Brain microvascular endothelial cell (primary cell): ENCODE measurements around the gene CLASP1.
"Not testable (repeated sequence)": the region's sequence is repeated elsewhere in the genome, so short reads cannot be mapped to it uniquely, and the experiment has no call there.

Experiments
- DNase-seq: peaks from one replicate; pipeline ENCODE4 v3.0.0-alpha.2; 2020
- H3K27ac ChIP-seq: fragments of 250-450 bp; sonication (Bioruptor Pico); 2 replicates; pipeline ENCODE4 v1.5.1; 2020; ENCODE audit warnings: mild to moderate bottlenecking, moderate library complexity
- H3K27me3 ChIP-seq: fragments of 250-450 bp; sonication (Bioruptor Pico); replicated peaks from 2 replicates; pipeline ENCODE4 v1.5.1; 2020; ENCODE audit warnings: mild to moderate bottlenecking
- H3K36me3 ChIP-seq: fragments of 250-450 bp; sonication (Bioruptor Pico); replicated peaks from 2 replicates; pipeline ENCODE4 v1.5.1; 2020; ENCODE audit warnings: mild to moderate bottlenecking
- H3K4me3 ChIP-seq: 2 replicates; pipeline ENCODE4 v1.5.1; 2011; ENCODE audit warnings: low read depth, mild to moderate bottlenecking, control low read depth, low read length, moderate library complexity
- CTCF ChIP-seq: IDR thresholded peaks from 2 replicates; pipeline ENCODE4 v1.5.1; 2011; ENCODE audit warnings: low read depth, mild to moderate bottlenecking, moderate library complexity, low read length, control low read depth, inconsistent platforms; ENCODE audit errors: missing control alignments
- in situ Hi-C: cut with HindIII; loops from 2 replicates; pipeline ENCODE4 v1.10.0; 2017; ENCODE audit warnings: low sequenced_read_pairs, low pct_ligation_motif_present

CLASP1 gene

GRCh38 chr2:121455446-121455845 is 193.8 kb downstream of the CLASP1 start:
- no peak for TF ChIP-seq CTCF

GRCh38 chr2:121454549-121455090 is 194.6 kb downstream of the CLASP1 start:
- H3K36me3 ChIP-seq: peaks cover 7% of the 10 kb centered on the region
- no peak overlapping the region for H3K4me3 ChIP-seq
- no peak for DNase-seq
- no peak overlapping the region for H3K27ac ChIP-seq
- in situ Hi-C loops: no loop called here
- TF ChIP-seq CTCF: no peak
- no peaks in the 10 kb centered on the region for H3K27me3 ChIP-seq

More at GRCh38 chr2:121455446-121455845, 193.8 kb downstream of the CLASP1 start:
- H3K4me3 ChIP-seq: no peak overlapping the region
- peaks cover 7% of the 10 kb centered on the region for H3K36me3 ChIP-seq
- in situ Hi-C loops: no loop called here
- H3K27me3 ChIP-seq: no peaks in the 10 kb centered on the region
- DNase-seq: no peak
- H3K27ac ChIP-seq: no peak overlapping the region

GRCh38 chr2:121451398-121451797 is 197.9 kb downstream of the CLASP1 start:
- Histone ChIP-seq H3K27ac (no peak overlapping the region), H3K36me3 (peaks cover 29% of the 10 kb centered on the region), H3K27me3 (no peaks in the 10 kb centered on the region), H3K4me3 (no peak overlapping the region)
- TF ChIP-seq CTCF: no peak
- in situ Hi-C loops: no loop called here
- no peak for DNase-seq

- no peak overlapping the region for H3K4me3 ChIP-seq
Observed at GRCh38 chr2:121450301-121450700, 199.0 kb downstream of the CLASP1 start.

GRCh38 chr2:121446647-121447241 is 202.5 kb downstream of the CLASP1 start:
- TF ChIP-seq CTCF: no peak
- in situ Hi-C loops: no loop called here
- peaks cover 42% of the 10 kb centered on the region for H3K36me3 ChIP-seq

More at GRCh38 chr2:121450301-121450700, 199.0 kb downstream of the CLASP1 start:
- Histone ChIP-seq H3K27me3 (no peaks in the 10 kb centered on the region), H3K36me3 (peaks cover 34% of the 10 kb centered on the region), H3K27ac (no peak overlapping the region)
- no peak for TF ChIP-seq CTCF
- in situ Hi-C loops: no loop called here
- no peak for DNase-seq

GRCh38 chr2:121442889-121443288 is 206.4 kb downstream of the CLASP1 start:
- in situ Hi-C loops: no loop called here
- H3K27ac ChIP-seq: no peak overlapping the region
- no peaks in the 10 kb centered on the region for H3K27me3 ChIP-seq
- peaks cover 27% of the 10 kb centered on the region for H3K36me3 ChIP-seq
- no peak overlapping the region for H3K4me3 ChIP-seq
- no peak for DNase-seq
- no peak for TF ChIP-seq CTCF

More at GRCh38 chr2:121446647-121447241, 202.5 kb downstream of the CLASP1 start:
- no peak for DNase-seq
- H3K4me3 ChIP-seq: no peak overlapping the region
- no peak overlapping the region for H3K27ac ChIP-seq
- H3K27me3 ChIP-seq: no peaks in the 10 kb centered on the region

- H3K27ac ChIP-seq, DNase-seq, H3K4me3 ChIP-seq, H3K27me3 ChIP-seq, in situ Hi-C loops, H3K36me3 ChIP-seq: not testable (repeated sequence)
Observed at GRCh38 chr2:121438290-121438689, 211.0 kb downstream of the CLASP1 start.
